Caco-2 (cell line): ENCODE results near the gene LRRC56. TPM values are rescaled to one million over a fixed set of nuclear protein-coding genes. Genes with fewer than 3 reads are reported as not detected.

ENCODE experiments used
- BruUV-seq: library from RNA; stranded (reverse); fragments of 400-500 nt; replicated peaks from 2 replicates; lab custom pipeline; 2021; lab: Mats Ljungman, UMichigan
- CTCF ChIA-PET: fragments of 300-600 bp; sonication (Branson Sonifier 250); formaldehyde crosslinking; loops from one replicate; lab custom pipeline; 2022; ENCODE audit warnings: antibody characterized with exemption; lab: Charles Lee
- POLR2A ChIA-PET: fragments of 300-600 bp; sonication (Branson Sonifier 250); formaldehyde crosslinking; loops from one replicate; lab custom pipeline; 2022; ENCODE audit warnings: antibody characterized with exemption; lab: Charles Lee
- DNase-seq, 2 experiments: peaks; one replicate each; pipeline versions ENCODE4 v3.0.0 to v3.0.0-alpha.2; 2020 to 2022
- H3K27me3 ChIP-seq: replicated peaks from 2 replicates; pipeline ENCODE4 v1.6.0; 2011; ENCODE audit warnings: low read length; ENCODE audit not compliant: control insufficient read depth, insufficient read depth
- H3K36me3 ChIP-seq: 2 replicates; pipeline ENCODE4 v1.5.1; 2011; ENCODE audit warnings: low read length; ENCODE audit not compliant: control insufficient read depth, insufficient read depth
- H3K4me1 ChIP-seq: fragments of 250-450 bp; sonication (Bioruptor Pico); 2 replicates; pipeline ENCODE4 v1.5.1; 2020; ENCODE audit warnings: mild to moderate bottlenecking
- H3K4me3 ChIP-seq: 2 replicates; pipeline ENCODE4 v1.5.1; 2011; ENCODE audit warnings: low read depth, mild to moderate bottlenecking, control low read depth, low read length
- H3K9me3 ChIP-seq: fragments of 250-450 bp; sonication (Bioruptor Pico); 2 replicates; pipeline ENCODE4 v1.5.1; 2020; ENCODE audit warnings: mild to moderate bottlenecking, moderate library complexity
- H3K27ac Mint-ChIP-seq: one replicate; pipeline ENCODE4 v1.8.0; 2022; ENCODE audit warnings: mixed read lengths; ENCODE audit not compliant: unreplicated experiment
- H3K27me3 Mint-ChIP-seq: one replicate; pipeline ENCODE4 v1.8.0; 2022; ENCODE audit warnings: mixed read lengths; ENCODE audit not compliant: insufficient read depth, unreplicated experiment
- H3K36me3 Mint-ChIP-seq: one replicate; pipeline ENCODE4 v1.8.0; 2022; ENCODE audit warnings: mild to moderate bottlenecking, mixed read lengths; ENCODE audit not compliant: insufficient read depth, unreplicated experiment
- H3K4me1 Mint-ChIP-seq: one replicate; pipeline ENCODE4 v1.8.0; 2022; ENCODE audit warnings: low read depth, mixed read lengths; ENCODE audit not compliant: unreplicated experiment
- H3K4me3 Mint-ChIP-seq: one replicate; pipeline ENCODE4 v1.8.0; 2022; ENCODE audit warnings: mild to moderate bottlenecking, moderate library complexity, mixed read lengths; ENCODE audit not compliant: unreplicated experiment
- H3K9me3 Mint-ChIP-seq: one replicate; pipeline ENCODE4 v1.8.0; 2022; ENCODE audit warnings: mixed read lengths; ENCODE audit not compliant: unreplicated experiment
- intact Hi-C: fragments of 100-400 bp; cut with micrococcal nuclease; formaldehyde crosslinking; loops from one replicate; pipeline ENCODE4 v1.10.0; 2022; ENCODE audit not compliant: unreplicated experiment
- total RNA-seq: library from RNA; stranded (reverse); gene quantifications from 2 replicates; pipeline ENCODE4 v1.2.3, GENCODE V29; 2022
- TF ChIP-seq, protein P1 (sequence below), 2 experiments: fragments of 200-600 bp in 1 of 2; IDR thresholded peaks; 1 replicate in 1 of 2; 2 replicates in 1 of 2; pipeline versions ENCODE4 v1.5.1 to v1.8.0; 2011 to 2022; ENCODE audit warnings: antibody characterized with exemption in 1 of 2, control low read depth in 1 of 2, inconsistent platforms in 1 of 2, low read depth in 1 of 2, low read length in 1 of 2, mild to moderate bottlenecking in 1 of 2, moderate library complexity in 1 of 2; ENCODE audit not compliant: insufficient read depth in 1 of 2, severe bottlenecking in 1 of 2, unreplicated experiment in 1 of 2

Gene LRRC56
- total RNA-seq, 1 experiment from 2014 or later = 4.4 TPM

DNA sequence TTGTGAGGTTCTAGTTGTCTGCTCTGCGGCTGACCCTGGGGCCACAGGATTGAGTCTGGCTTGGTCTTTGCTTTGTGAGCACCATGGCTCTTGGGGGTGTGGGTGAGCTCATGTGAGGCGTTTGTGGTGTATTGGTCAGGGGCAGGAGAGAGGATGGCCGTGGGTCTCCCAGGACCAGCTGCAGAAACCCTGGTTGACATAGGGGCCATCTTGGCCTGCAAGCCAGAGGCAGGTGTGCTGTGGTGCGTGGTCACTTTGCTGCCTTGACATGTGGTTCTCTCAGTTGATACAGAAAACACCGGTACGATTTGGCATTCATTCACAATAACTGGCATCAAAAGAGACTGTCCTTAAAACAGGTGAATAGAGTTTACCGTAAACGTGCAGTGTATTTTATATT is 50.2 kb downstream of the LRRC56 start:
- Histone ChIP-seq H3K4me3 (no peak overlapping the region), H3K36me3 (peaks cover 3% of the 10 kb centered on the region), H3K27me3 (no peaks in the 10 kb centered on the region), H3K4me1 (peaks cover 25% of the 10 kb centered on the region), H3K9me3 (no peaks in the 10 kb centered on the region)
- BruUV-seq = no TSS peak
- no peaks in the 10 kb centered on the region for H3K9me3 Mint-ChIP-seq
- TF ChIP-seq, protein P1, sequence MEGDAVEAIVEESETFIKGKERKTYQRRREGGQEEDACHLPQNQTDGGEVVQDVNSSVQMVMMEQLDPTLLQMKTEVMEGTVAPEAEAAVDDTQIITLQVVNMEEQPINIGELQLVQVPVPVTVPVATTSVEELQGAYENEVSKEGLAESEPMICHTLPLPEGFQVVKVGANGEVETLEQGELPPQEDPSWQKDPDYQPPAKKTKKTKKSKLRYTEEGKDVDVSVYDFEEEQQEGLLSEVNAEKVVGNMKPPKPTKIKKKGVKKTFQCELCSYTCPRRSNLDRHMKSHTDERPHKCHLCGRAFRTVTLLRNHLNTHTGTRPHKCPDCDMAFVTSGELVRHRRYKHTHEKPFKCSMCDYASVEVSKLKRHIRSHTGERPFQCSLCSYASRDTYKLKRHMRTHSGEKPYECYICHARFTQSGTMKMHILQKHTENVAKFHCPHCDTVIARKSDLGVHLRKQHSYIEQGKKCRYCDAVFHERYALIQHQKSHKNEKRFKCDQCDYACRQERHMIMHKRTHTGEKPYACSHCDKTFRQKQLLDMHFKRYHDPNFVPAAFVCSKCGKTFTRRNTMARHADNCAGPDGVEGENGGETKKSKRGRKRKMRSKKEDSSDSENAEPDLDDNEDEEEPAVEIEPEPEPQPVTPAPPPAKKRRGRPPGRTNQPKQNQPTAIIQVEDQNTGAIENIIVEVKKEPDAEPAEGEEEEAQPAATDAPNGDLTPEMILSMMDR (IDR thresholded peaks at IDR 0.05; ENCODE audit: insufficient read depth in 1 of 2, low read depth in 1 of 2, low read length in 1 of 2, severe bottlenecking in 1 of 2, unreplicated experiment in 1 of 2) = no peak
- H3K27me3 Mint-ChIP-seq = no peaks in the 10 kb centered on the region
- ChIA-PET POLR2A (interaction anchor here (0.6 to 1.2 kb wide), 4 partner anchors 11 to 108 kb away, joined by 3 to 17 read pairs (median 12); partner anchors contain the start of genes PHRF1 and TMEM80), CTCF (interaction anchor here (0.6 to 1.1 kb wide), 4 partner anchors 12 to 429 kb away, joined by 3 to 5 read pairs (median 4); partner anchors contain the start of gene PHRF1)
- H3K27ac Mint-ChIP-seq = peak overlapping the region; percentile 82
- H3K36me3 Mint-ChIP-seq = peaks cover 88% of the 10 kb centered on the region
- peak overlapping the region; percentile 5 for H3K4me3 Mint-ChIP-seq
- H3K4me1 Mint-ChIP-seq = peaks cover 29% of the 10 kb centered on the region
- no peak for DNase-seq
- intact Hi-C loops = no loop called here

DNA sequence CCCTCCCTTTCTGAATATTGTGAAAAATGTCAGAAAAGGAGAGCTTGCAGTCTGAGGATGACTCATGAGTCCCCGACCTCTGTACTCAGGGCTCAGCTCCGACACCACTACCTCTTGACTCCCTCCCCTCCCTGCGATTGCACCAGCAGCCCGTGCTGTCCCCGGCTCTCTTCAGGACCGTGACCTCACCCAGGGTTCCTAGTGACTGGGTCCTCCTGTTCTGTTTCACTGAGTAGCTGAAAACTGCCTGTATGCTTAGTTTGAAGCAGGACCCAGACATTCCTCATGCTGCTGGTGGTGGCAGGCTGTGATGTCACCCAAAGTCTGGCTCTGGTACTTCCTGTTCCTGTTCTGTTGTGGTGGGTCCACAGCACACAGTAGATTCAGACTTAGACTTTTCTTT is 50.7 kb downstream of the LRRC56 start:
- no peaks in the 10 kb centered on the region for H3K9me3 Mint-ChIP-seq
- no peaks in the 10 kb centered on the region for H3K27me3 Mint-ChIP-seq
- ChIA-PET CTCF (interaction anchor here (0.6 to 1.1 kb wide), 4 partner anchors 12 to 429 kb away, joined by 3 to 5 read pairs (median 4); partner anchors contain the start of gene PHRF1), POLR2A (interaction anchor here (0.6 to 1.2 kb wide), 5 partner anchors 12 to 231 kb away, joined by 3 to 17 read pairs (median 9); partner anchors contain the start of genes PHRF1 and TMEM80)
- Histone ChIP-seq H3K9me3 (no peaks in the 10 kb centered on the region), H3K27me3 (no peaks in the 10 kb centered on the region), H3K4me1 (peaks cover 25% of the 10 kb centered on the region), H3K36me3 (peaks cover 3% of the 10 kb centered on the region), H3K4me3 (no peak overlapping the region)
- H3K4me1 Mint-ChIP-seq = peaks cover 29% of the 10 kb centered on the region
- intact Hi-C loops = loop anchor here (2.0 kb wide), 1 partner anchor 27 kb away; the partner anchor contains the start of genes LMNTD2 and RASSF7
- DNase-seq = peak; percentile 91 to 93
- H3K36me3 Mint-ChIP-seq = peaks cover 88% of the 10 kb centered on the region
- TF ChIP-seq, protein P1 (IDR thresholded peaks at IDR 0.05; ENCODE audit: insufficient read depth in 1 of 2, low read depth in 1 of 2, low read length in 1 of 2, severe bottlenecking in 1 of 2, unreplicated experiment in 1 of 2) = no peak
- peak overlapping the region; percentile 5 for H3K4me3 Mint-ChIP-seq
- peak overlapping the region; percentile 82 for H3K27ac Mint-ChIP-seq
- TSS peak; percentile 5 for BruUV-seq

DNA sequence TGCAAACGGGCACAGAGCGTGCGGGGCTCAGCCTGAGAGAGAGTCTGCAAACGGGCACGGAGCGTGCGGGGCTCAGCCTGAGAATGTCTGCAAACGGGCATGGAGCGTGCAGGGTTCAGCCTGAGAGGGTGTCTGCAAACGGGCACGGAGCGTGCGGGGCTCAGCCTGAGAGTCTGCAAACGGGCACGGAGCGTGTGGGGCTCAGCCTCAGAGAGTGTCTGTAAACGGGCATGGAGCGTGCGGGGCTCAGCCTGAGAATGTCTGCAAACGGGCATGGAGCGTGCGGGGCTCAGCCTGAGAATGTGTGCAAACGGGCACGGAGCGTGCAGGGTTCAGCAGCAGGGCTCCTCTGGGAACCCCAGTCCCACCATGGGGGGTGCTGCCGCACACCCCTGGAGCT is 52.5 kb downstream of the LRRC56 start:
- H3K9me3 ChIP-seq = no peaks in the 10 kb centered on the region
- BruUV-seq = no TSS peak
- POLR2A ChIA-PET = no interaction called here
- Mint-ChIP-seq H3K27ac (peak overlapping the region; percentile 82), H3K36me3 (peaks cover 90% of the 10 kb centered on the region), H3K9me3 (no peaks in the 10 kb centered on the region), H3K27me3 (no peaks in the 10 kb centered on the region), H3K4me3 (no peak overlapping the region), H3K4me1 (peaks cover 29% of the 10 kb centered on the region)
- intact Hi-C loops = loop anchor here (2.0 kb wide), 1 partner anchor 29 kb away; the partner anchor contains the start of genes LMNTD2 and RASSF7
- H3K27me3 ChIP-seq = no peaks in the 10 kb centered on the region
- H3K4me3 ChIP-seq = no peak overlapping the region
- TF ChIP-seq, protein P1 (IDR thresholded peaks at IDR 0.05; ENCODE audit: insufficient read depth in 1 of 2, low read depth in 1 of 2, low read length in 1 of 2, severe bottlenecking in 1 of 2, unreplicated experiment in 1 of 2) = no peak
- H3K4me1 ChIP-seq = peaks cover 25% of the 10 kb centered on the region
- peaks cover 6% of the 10 kb centered on the region for H3K36me3 ChIP-seq
- DNase-seq = no peak
- CTCF ChIA-PET = no interaction called here
